ENCODE results near the gene RAB43.

GRCh38 chr3:129121792-129122411 lies at the start of gene RAB43:
- TF ChIP-seq PATZ1 (CRISPR knock-in tag; IDR thresholded peaks at IDR 0.05; ENCODE audit: borderline replicate concordance) = no peak
- TF ChIP-seq RARB (CRISPR knock-in tag; IDR thresholded peaks at IDR 0.05) = no peak
- no peak for TF ChIP-seq ZFP30 (CRISPR knock-in tag; IDR thresholded peaks at IDR 0.05)
- TF ChIP-seq SNAI2 (CRISPR knock-in tag; IDR thresholded peaks at IDR 0.05) = no peak
- no peak for TF ChIP-seq ZFP3 (CRISPR knock-in tag; IDR thresholded peaks at IDR 0.05)
- TF ChIP-seq GLIS3 (CRISPR knock-in tag; IDR thresholded peaks at IDR 0.05) = no peak
- no peak for TF ChIP-seq ISL1 (CRISPR knock-in tag; IDR thresholded peaks at IDR 0.05)
- TF ChIP-seq ESRRG (CRISPR knock-in tag; IDR thresholded peaks at IDR 0.05) = no peak
- TF ChIP-seq POU6F1 (CRISPR knock-in tag; IDR thresholded peaks at IDR 0.05; ENCODE audit: borderline replicate concordance, low read depth) = no peak
- TF ChIP-seq BACH2 (CRISPR knock-in tag; IDR thresholded peaks at IDR 0.05; ENCODE audit: borderline replicate concordance) = no peak
- TF ChIP-seq CREB5 (CRISPR knock-in tag; IDR thresholded peaks at IDR 0.05; ENCODE audit: low read depth) = no peak
- no peak for TF ChIP-seq ZNF70 (CRISPR knock-in tag; IDR thresholded peaks at IDR 0.05)

Data from SK-N-SH treated with all-trans-retinoic acid at 6 μM for 48 hours (cell line).